ENCODE data around the gene DCUN1D3. TPM values are rescaled to one million over a fixed set of nuclear protein-coding genes. Genes with fewer than 3 reads are reported as not detected.
A peak's percentile ranks its signal among the peaks of the same experiment; 100 is the strongest.

The DCUN1D3 gene
- total and polyA plus RNA-seq, 2 experiments from 2014 or later = 8.5 to 13.7 TPM

DNA sequence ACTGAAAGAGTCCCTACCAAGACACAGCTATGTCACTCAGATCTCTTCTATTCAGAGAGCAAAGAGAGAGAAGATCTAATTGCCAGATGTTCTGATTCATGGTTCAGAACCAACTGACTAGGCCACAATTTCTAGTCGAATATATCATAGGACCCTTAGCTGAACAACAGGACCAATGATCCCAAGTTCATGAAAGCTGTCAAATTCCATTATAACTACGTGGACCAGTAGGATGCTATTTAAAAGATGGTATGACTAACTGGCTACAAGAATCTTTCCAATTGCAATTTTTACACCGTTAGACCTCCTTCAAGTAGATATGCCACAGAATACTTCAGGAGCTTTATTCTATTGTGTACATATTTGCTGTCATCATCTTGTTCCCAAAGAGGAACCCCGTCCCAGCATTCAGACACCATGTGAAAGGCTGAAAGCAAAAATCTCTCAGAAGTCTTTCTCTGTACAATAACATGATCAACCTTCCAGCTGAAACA lies 26.0 kb downstream of the DCUN1D3 start (continued):
- TF ChIP-seq, protein P1, sequence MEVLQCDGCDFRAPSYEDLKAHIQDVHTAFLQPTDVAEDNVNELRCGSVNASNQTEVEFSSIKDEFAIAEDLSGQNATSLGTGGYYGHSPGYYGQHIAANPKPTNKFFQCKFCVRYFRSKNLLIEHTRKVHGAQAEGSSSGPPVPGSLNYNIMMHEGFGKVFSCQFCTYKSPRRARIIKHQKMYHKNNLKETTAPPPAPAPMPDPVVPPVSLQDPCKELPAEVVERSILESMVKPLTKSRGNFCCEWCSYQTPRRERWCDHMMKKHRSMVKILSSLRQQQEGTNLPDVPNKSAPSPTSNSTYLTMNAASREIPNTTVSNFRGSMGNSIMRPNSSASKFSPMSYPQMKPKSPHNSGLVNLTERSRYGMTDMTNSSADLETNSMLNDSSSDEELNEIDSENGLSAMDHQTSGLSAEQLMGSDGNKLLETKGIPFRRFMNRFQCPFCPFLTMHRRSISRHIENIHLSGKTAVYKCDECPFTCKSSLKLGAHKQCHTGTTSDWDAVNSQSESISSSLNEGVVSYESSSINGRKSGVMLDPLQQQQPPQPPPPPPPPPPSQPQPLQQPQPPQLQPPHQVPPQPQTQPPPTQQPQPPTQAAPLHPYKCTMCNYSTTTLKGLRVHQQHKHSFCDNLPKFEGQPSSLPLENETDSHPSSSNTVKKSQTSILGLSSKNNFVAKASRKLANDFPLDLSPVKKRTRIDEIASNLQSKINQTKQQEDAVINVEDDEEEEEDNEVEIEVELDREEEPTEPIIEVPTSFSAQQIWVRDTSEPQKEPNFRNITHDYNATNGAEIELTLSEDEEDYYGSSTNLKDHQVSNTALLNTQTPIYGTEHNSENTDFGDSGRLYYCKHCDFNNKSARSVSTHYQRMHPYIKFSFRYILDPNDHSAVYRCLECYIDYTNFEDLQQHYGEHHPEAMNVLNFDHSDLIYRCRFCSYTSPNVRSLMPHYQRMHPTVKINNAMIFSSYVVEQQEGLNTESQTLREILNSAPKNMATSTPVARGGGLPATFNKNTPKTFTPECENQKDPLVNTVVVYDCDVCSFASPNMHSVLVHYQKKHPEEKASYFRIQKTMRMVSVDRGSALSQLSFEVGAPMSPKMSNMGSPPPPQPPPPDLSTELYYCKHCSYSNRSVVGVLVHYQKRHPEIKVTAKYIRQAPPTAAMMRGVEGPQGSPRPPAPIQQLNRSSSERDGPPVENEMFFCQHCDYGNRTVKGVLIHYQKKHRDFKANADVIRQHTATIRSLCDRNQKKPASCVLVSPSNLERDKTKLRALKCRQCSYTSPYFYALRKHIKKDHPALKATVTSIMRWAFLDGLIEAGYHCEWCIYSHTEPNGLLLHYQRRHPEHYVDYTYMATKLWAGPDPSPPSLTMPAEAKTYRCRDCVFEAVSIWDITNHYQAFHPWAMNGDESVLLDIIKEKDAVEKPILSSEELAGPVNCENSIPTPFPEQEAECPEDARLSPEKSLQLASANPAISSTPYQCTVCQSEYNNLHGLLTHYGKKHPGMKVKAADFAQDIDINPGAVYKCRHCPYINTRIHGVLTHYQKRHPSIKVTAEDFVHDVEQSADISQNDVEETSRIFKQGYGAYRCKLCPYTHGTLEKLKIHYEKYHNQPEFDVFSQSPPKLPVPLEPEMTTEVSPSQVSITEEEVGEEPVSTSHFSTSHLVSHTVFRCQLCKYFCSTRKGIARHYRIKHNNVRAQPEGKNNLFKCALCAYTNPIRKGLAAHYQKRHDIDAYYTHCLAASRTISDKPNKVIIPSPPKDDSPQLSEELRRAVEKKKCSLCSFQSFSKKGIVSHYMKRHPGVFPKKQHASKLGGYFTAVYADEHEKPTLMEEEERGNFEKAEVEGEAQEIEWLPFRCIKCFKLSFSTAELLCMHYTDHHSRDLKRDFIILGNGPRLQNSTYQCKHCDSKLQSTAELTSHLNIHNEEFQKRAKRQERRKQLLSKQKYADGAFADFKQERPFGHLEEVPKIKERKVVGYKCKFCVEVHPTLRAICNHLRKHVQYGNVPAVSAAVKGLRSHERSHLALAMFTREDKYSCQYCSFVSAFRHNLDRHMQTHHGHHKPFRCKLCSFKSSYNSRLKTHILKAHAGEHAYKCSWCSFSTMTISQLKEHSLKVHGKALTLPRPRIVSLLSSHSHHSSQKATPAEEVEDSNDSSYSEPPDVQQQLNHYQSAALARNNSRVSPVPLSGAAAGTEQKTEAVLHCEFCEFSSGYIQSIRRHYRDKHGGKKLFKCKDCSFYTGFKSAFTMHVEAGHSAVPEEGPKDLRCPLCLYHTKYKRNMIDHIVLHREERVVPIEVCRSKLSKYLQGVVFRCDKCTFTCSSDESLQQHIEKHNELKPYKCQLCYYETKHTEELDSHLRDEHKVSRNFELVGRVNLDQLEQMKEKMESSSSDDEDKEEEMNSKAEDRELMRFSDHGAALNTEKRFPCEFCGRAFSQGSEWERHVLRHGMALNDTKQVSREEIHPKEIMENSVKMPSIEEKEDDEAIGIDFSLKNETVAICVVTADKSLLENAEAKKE (CRISPR knock-in tag; IDR thresholded peaks at IDR 0.05) = no peak
- TF ChIP-seq EZH2 (IDR thresholded peaks at IDR 0.05; ENCODE audit: low read depth, unreplicated experiment) = no peak
- TF ChIP-seq JUNB (IDR thresholded peaks at IDR 0.05; ENCODE audit: unreplicated experiment) = no peak
- TF ChIP-seq ZNF114 (CRISPR knock-in tag; IDR thresholded peaks at IDR 0.05) = no peak
- TF ChIP-seq ZNF331 (CRISPR knock-in tag; IDR thresholded peaks at IDR 0.05; ENCODE audit: low read depth) = no peak

DNA sequence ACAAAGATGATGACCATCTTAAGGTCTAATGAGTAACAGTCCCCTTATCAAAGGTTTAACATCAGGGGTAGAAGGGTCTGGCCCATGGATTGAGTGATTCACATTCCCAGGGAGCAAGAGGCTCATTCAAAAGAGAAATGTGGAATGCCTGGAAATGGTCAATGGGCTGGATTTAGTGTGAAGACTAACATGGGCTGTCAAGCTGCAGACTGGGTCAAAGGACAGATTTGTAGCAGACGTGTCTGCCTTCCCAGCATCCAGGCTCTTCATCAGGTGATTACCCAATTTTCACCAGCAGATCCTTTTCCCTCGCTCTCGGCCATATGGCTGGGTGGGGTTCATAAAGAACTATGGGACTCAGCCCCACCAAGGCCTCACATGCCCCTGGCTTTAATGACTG lies 26.8 kb downstream of the DCUN1D3 start:
- peaks cover 94% of the 10 kb centered on the region for H3K79me2 ChIP-seq (replicated peaks; ENCODE audit: insufficient read depth)
- Mint-ChIP-seq H3K4me3 (no peak overlapping the region), H3K4me1 (peaks cover 35% of the 10 kb centered on the region), H3K9me3 (no peaks in the 10 kb centered on the region), H3K27me3 (ENCODE audit: insufficient read depth, low read depth, poor library complexity) (no peaks in the 10 kb centered on the region), H3K27ac (0 out of 2 replicates have a peak overlapping the region, but pooled peaks have one; percentile 23), H3K36me3 (ENCODE audit: low read depth) (no peaks in the 10 kb centered on the region)
- no peaks in the 10 kb centered on the region for H3K36me3 ChIP-seq (ENCODE audit: insufficient read depth)
- DNase-seq (ENCODE audit: low spot score) = no peak
- H3K9me2 ChIP-seq (ENCODE audit: insufficient read depth) = no peaks in the 10 kb centered on the region
- peaks cover 18% of the 10 kb centered on the region for H4K20me1 ChIP-seq (replicated peaks; ENCODE audit: insufficient read depth)
- H3K27me3 ChIP-seq (ENCODE audit: insufficient read depth) = no peaks in the 10 kb centered on the region
- no peak overlapping the region for H3K4me2 ChIP-seq
- no peak for ATAC-seq
- no peak overlapping the region for H3K27ac ChIP-seq (ENCODE audit: low read depth)
- no peaks in the 10 kb centered on the region for H3F3A ChIP-seq (replicated peaks; ENCODE audit: low read depth)
- H3K4me3 ChIP-seq = no peak overlapping the region
- H2AFZ ChIP-seq = no peak overlapping the region
- peaks cover 12% of the 10 kb centered on the region; the same call in 1 of the 2 replicates for H3K4me1 ChIP-seq (ENCODE audit: insufficient read depth)
- TF ChIP-seq STAT1 (IDR thresholded peaks at IDR 0.05; ENCODE audit: unreplicated experiment) (no peak), ZNF114 (CRISPR knock-in tag; IDR thresholded peaks at IDR 0.05) (no peak), POLR2AphosphoS5 (IDR thresholded peaks at IDR 0.05; ENCODE audit: low read depth) (no peak), ZNF331 (CRISPR knock-in tag; IDR thresholded peaks at IDR 0.05; ENCODE audit: low read depth) (no peak)
